Measurements from ENCODE around the gene MIER2. TPM values are rescaled to one million over a fixed set of nuclear protein-coding genes. Genes with fewer than 3 reads are reported as not detected.

MIER2 gene
- total RNA-seq, 1 donor from 2014 or later = 44.5 TPM

DNA sequence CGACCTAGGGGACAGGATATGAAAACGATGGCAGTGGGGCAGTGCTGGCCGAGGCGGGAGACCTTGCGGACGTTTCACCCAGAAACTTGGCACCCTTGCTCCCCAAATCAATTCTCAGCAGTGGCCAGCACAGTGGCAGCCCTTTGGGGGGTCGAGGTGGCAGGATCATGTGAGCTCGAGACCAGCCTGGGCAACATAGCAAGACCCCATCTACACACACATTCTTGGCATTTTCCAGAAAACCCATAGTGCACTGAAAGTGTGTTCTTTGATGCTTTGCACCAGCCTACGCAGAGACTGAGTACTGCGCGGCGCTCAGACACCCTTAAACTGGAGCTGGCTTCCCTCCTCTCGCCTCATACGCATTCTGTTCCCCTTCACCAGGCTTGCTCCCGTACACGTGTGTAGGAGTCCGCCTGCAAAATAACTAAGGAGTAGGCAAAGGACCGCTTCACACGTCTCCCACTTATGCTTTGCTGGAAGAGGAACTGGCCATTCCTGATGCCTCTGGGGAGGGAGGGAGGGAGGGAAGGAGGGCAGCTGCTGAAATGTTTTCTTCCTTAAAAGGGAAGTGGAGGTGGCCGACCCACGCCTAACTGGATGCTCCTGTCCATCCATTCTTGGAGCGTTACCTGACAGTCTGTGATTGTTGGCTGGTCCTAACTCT, 23.5 kb upstream of the MIER2 start:
- no peak overlapping the region for H3K4me3 Mint-ChIP-seq (ENCODE audit: unreplicated experiment)
- no peak overlapping the region for H3K27ac Mint-ChIP-seq (ENCODE audit: unreplicated experiment)
- peaks cover 12% of the 10 kb centered on the region for H3K4me1 Mint-ChIP-seq (ENCODE audit: low read depth)
- peaks cover 41% of the 10 kb centered on the region for H3K27me3 Mint-ChIP-seq (ENCODE audit: low read depth)
- DNase-seq (ENCODE audit: low spot score) = peak; percentile 44
- TF ChIP-seq, protein P1, sequence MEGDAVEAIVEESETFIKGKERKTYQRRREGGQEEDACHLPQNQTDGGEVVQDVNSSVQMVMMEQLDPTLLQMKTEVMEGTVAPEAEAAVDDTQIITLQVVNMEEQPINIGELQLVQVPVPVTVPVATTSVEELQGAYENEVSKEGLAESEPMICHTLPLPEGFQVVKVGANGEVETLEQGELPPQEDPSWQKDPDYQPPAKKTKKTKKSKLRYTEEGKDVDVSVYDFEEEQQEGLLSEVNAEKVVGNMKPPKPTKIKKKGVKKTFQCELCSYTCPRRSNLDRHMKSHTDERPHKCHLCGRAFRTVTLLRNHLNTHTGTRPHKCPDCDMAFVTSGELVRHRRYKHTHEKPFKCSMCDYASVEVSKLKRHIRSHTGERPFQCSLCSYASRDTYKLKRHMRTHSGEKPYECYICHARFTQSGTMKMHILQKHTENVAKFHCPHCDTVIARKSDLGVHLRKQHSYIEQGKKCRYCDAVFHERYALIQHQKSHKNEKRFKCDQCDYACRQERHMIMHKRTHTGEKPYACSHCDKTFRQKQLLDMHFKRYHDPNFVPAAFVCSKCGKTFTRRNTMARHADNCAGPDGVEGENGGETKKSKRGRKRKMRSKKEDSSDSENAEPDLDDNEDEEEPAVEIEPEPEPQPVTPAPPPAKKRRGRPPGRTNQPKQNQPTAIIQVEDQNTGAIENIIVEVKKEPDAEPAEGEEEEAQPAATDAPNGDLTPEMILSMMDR (IDR thresholded peaks at IDR 0.05) = no peak
- no peaks in the 10 kb centered on the region for H3K9me3 Mint-ChIP-seq (ENCODE audit: low read depth)
- H3K36me3 Mint-ChIP-seq (ENCODE audit: low read depth) = no peaks in the 10 kb centered on the region

DNA sequence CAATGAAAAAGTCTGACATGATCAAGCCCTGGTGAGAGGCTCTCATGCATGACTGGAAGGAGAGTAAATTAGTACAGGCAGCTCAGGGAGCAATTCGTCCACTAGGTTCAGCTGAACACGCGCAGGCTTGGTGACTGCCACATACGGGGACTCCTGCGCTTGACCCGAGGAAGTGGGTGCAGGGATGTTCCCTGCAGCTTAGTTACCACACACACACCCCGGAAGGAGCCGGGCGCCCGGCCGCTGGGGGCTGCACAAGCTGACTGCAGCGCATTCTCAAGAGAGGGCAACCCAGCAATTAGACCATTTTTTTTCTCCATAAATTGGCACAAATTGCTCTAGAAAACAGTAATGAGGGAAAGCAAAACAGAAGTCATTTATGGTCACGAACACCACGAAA, 23.0 kb upstream of the MIER2 start:
- TF ChIP-seq, protein P1 (IDR thresholded peaks at IDR 0.05) = no peak
- DNase-seq (ENCODE audit: low spot score) = peak; percentile 42
- H3K27me3 Mint-ChIP-seq (ENCODE audit: low read depth) = peaks cover 41% of the 10 kb centered on the region
- H3K9me3 Mint-ChIP-seq (ENCODE audit: low read depth) = no peaks in the 10 kb centered on the region
- H3K36me3 Mint-ChIP-seq (ENCODE audit: low read depth) = no peaks in the 10 kb centered on the region
- H3K27ac Mint-ChIP-seq (ENCODE audit: unreplicated experiment) = no peak overlapping the region
- H3K4me1 Mint-ChIP-seq (ENCODE audit: low read depth) = peaks cover 11% of the 10 kb centered on the region
- no peak overlapping the region for H3K4me3 Mint-ChIP-seq (ENCODE audit: unreplicated experiment)

DNA sequence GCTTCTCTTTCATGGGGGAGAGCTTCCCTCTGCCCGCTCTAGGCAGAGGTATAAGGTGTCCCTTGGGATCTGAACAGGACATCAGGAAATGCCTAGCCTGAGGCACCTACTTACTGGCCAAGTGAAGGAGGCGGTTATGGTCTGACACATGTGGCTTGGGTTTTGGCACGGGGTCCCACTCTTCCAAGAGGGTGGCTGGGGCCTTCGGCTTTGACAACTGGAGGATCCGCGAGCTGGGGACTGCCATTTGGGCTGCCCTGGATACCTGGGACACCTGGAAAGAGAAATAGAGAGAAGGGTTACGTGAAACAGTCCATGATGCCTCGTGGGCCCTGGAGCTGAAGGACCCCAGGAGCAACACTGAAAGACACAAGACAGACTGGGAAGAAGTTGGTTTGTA, 22.4 kb upstream of the MIER2 start:
- no peak overlapping the region for H3K4me3 Mint-ChIP-seq (ENCODE audit: unreplicated experiment)
- DNase-seq (ENCODE audit: low spot score) = peak; percentile 56
- H3K36me3 Mint-ChIP-seq (ENCODE audit: low read depth) = no peaks in the 10 kb centered on the region
- TF ChIP-seq, protein P1 (IDR thresholded peaks at IDR 0.05) = no peak
- H3K27ac Mint-ChIP-seq (ENCODE audit: unreplicated experiment) = no peak overlapping the region
- no peaks in the 10 kb centered on the region for H3K9me3 Mint-ChIP-seq (ENCODE audit: low read depth)
- H3K4me1 Mint-ChIP-seq (ENCODE audit: low read depth) = peaks cover 5% of the 10 kb centered on the region
- H3K27me3 Mint-ChIP-seq (ENCODE audit: low read depth) = peaks cover 41% of the 10 kb centered on the region

DNA sequence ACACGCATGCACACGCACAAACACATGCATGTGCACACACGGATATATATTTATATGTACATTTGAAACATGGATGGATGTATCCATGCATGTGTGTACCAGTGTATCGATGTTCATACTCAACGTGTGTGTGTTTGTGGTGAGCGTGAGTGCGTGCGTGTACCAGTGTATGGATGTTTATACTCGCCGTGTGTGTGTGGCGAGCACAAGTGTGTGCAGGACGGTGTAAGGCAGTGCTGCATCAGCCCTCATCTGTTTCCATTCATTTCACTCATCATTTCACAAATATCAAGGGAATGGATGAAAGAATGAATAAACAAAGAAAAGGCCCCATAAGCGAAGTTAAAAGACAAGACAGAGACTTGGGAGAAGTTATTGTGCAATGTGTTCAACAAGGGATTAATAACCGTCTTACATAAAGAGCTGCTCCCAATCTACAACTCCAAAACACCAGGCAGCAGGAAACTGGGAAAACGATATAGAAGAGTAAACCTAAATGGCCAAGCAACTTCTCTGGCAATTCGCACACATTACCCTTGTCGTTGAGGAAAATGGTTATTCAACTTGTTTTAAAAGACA, 21.7 kb upstream of the MIER2 start:
- DNase-seq (ENCODE audit: low spot score) = peak; percentile 38
- Mint-ChIP-seq H3K4me1 (ENCODE audit: low read depth) (no peaks in the 10 kb centered on the region), H3K9me3 (ENCODE audit: low read depth) (no peaks in the 10 kb centered on the region), H3K4me3 (ENCODE audit: unreplicated experiment) (no peak overlapping the region), H3K27ac (ENCODE audit: unreplicated experiment) (no peak overlapping the region), H3K27me3 (ENCODE audit: low read depth) (peaks cover 38% of the 10 kb centered on the region), H3K36me3 (ENCODE audit: low read depth) (no peaks in the 10 kb centered on the region)
- TF ChIP-seq, protein P1 (IDR thresholded peaks at IDR 0.05) = no peak

DNA sequence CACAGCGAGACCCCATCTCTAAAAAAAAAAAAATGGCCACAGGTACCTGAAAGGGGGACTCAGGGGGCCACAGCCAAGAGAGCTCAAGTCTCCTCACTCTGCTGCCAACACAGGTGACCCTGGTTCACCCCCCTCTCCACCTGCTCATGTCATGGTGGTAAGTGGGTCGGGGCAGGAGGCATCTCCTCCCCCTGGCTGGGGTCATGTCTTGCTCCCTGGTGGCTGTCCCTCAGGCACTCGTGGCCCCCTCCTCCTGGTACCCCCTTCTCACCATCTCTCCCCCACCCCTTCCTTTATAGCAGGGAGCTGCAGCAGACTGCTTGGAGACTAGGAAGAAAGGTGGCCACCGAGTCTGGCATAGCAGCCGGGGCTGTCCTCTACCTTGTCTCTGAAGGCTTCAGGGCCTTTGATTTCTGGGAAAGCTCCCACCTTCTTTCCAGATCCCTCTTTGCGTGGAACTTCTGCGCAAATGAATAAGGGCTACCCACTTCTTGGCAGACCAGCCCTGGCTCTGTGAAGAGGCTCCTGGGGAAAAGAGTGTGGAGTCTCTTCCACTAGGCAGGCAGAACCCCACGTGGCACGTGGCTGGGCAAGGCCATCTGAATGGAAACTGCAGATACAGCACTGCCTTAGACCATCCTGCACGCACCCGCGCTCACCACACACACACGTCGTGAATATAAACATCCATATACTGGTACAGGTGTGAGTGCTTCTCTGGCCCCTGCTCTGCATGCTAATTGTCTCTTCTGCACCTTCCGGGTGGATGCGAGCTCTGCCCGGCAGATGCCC, 20.1 kb upstream of the MIER2 start:
- TF ChIP-seq, protein P1 (IDR thresholded peaks at IDR 0.05) = no peak
- H3K27me3 Mint-ChIP-seq (ENCODE audit: low read depth) = peaks cover 37% of the 10 kb centered on the region
- no peaks in the 10 kb centered on the region for H3K36me3 Mint-ChIP-seq (ENCODE audit: low read depth)
- H3K4me1 Mint-ChIP-seq (ENCODE audit: low read depth) = no peaks in the 10 kb centered on the region
- no peak overlapping the region for H3K27ac Mint-ChIP-seq (ENCODE audit: unreplicated experiment)
- H3K9me3 Mint-ChIP-seq (ENCODE audit: low read depth) = no peaks in the 10 kb centered on the region
- H3K4me3 Mint-ChIP-seq (ENCODE audit: unreplicated experiment) = no peak overlapping the region
- peak; percentile 55 for DNase-seq (ENCODE audit: low spot score)

Data from chondrocyte (in vitro differentiated cells).